Colonic mucosa (tissue), 4 donors: Measurements from ENCODE around the gene TNFSF11. TPM values are rescaled to one million over a fixed set of nuclear protein-coding genes. Genes with fewer than 3 reads are reported as not detected.

Experiments
- DNase-seq: peaks from one replicate; pipeline ENCODE4 v3.0.0-alpha.2; 2020
- H3K27ac ChIP-seq: fragments of 200-600 bp; one replicate; pipeline ENCODE4 v1.8.0; 2021
- H3K27me3 ChIP-seq: fragments of 200-600 bp; one replicate; pipeline ENCODE4 v1.8.0; 2021
- H3K36me3 ChIP-seq: fragments of 200-600 bp; one replicate; pipeline ENCODE4 v1.8.0; 2021
- H3K4me1 ChIP-seq: fragments of 200-600 bp; one replicate; pipeline ENCODE4 v1.8.0; 2021; ENCODE audit warnings: mild to moderate bottlenecking
- H3K4me3 ChIP-seq: fragments of 200-600 bp; one replicate; pipeline ENCODE4 v1.8.0; 2021
- H3K9ac ChIP-seq, 2 donors: one replicate each; pipeline ENCODE4 v1.7.0; 2013; ENCODE audit warnings: control low read depth in 2 of 2, low read depth in 2 of 2, low read length in 2 of 2
- H3K9me3 ChIP-seq: fragments of 200-600 bp; one replicate; pipeline ENCODE4 v1.8.0; 2021
- intact Hi-C: fragments of 100-400 bp; cut with DNase I; formaldehyde crosslinking; loops from one replicate; pipeline ENCODE4 v1.14.1; 2022
- total RNA-seq, 2 donors: library from RNA; stranded (reverse); fragmentation: NEBNext Ultra II Directional in 1 of 2; extraction: Animal tissue kit (Norgen Biotek cat#: 25700) in 1 of 2; gene quantifications; one replicate each; pipeline ENCODE4 v1.2.1, GENCODE V29; 2021
- TF ChIP-seq, protein P1 (sequence below): fragments of 200-600 bp; IDR thresholded peaks from one replicate; pipeline ENCODE4 v1.8.0; 2022; ENCODE audit warnings: antibody characterized with exemption, mild to moderate bottlenecking
- donor health status: healthy.
- donor health status: DM: no; HTN: no; CAD: no.
- donor health status: DM: no; HTN: no; CAD: no.

The TNFSF11 gene
- total RNA-seq, 2 donors from 2014 or later: 0.15 to 0.66 TPM

DNA sequence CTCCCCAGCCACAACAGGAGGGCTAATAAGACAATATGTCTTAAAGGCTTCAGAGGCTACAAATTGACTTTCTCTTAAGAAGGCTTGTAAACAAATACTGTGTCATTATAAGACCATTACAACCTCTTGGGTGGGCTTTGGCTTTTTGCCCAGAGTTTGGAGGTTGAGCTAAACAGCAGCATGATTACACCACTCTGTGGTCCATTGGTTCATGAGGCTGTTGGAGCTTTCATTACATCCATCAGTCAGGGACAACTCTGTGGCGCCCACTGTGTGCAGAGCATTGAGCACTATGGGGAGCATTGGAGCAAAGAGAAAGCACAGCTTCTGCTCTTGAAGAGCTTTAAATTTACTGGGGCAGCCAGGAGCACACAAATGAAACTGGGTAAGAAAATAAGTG, 75.9 kb downstream of the TNFSF11 start:
- no peak overlapping the region for H3K4me3 ChIP-seq
- H3K36me3 ChIP-seq: no peaks in the 10 kb centered on the region
- no peak overlapping the region for H3K27ac ChIP-seq
- no peaks in the 10 kb centered on the region for H3K27me3 ChIP-seq
- no peaks in the 10 kb centered on the region for H3K4me1 ChIP-seq
- TF ChIP-seq, protein P1, sequence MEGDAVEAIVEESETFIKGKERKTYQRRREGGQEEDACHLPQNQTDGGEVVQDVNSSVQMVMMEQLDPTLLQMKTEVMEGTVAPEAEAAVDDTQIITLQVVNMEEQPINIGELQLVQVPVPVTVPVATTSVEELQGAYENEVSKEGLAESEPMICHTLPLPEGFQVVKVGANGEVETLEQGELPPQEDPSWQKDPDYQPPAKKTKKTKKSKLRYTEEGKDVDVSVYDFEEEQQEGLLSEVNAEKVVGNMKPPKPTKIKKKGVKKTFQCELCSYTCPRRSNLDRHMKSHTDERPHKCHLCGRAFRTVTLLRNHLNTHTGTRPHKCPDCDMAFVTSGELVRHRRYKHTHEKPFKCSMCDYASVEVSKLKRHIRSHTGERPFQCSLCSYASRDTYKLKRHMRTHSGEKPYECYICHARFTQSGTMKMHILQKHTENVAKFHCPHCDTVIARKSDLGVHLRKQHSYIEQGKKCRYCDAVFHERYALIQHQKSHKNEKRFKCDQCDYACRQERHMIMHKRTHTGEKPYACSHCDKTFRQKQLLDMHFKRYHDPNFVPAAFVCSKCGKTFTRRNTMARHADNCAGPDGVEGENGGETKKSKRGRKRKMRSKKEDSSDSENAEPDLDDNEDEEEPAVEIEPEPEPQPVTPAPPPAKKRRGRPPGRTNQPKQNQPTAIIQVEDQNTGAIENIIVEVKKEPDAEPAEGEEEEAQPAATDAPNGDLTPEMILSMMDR: no peak
- DNase-seq: no peak
- intact Hi-C loops: no loop called here
- no peaks in the 10 kb centered on the region for H3K9me3 ChIP-seq
- no peak overlapping the region for H3K9ac ChIP-seq

DNA sequence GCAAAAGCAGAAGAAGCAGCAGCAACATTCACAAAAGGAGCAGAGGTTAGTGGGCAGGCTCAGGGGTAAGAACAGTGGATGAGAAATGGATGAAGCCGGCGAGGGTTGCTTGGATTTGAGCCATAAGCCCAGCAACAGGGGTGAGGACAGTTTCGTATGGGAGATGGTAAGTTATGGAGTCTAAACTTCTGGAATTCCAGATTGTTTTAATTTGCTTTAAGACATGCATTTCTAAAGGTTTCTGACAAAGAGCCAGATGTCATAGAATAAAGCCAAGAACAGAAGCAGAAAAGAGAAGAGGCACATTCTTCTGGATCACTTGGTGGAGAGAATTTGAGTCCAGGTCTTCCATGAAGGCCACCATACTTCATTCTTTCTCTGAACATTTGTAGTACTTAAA, 76.6 kb downstream of the TNFSF11 start:
- no peak overlapping the region for H3K4me3 ChIP-seq
- TF ChIP-seq, protein P1: no peak
- no peaks in the 10 kb centered on the region for H3K9me3 ChIP-seq
- no peak overlapping the region for H3K9ac ChIP-seq
- no peaks in the 10 kb centered on the region for H3K4me1 ChIP-seq
- no peak overlapping the region for H3K27ac ChIP-seq
- no peaks in the 10 kb centered on the region for H3K27me3 ChIP-seq
- H3K36me3 ChIP-seq: no peaks in the 10 kb centered on the region
- no peak for DNase-seq
- intact Hi-C loops: no loop called here

DNA sequence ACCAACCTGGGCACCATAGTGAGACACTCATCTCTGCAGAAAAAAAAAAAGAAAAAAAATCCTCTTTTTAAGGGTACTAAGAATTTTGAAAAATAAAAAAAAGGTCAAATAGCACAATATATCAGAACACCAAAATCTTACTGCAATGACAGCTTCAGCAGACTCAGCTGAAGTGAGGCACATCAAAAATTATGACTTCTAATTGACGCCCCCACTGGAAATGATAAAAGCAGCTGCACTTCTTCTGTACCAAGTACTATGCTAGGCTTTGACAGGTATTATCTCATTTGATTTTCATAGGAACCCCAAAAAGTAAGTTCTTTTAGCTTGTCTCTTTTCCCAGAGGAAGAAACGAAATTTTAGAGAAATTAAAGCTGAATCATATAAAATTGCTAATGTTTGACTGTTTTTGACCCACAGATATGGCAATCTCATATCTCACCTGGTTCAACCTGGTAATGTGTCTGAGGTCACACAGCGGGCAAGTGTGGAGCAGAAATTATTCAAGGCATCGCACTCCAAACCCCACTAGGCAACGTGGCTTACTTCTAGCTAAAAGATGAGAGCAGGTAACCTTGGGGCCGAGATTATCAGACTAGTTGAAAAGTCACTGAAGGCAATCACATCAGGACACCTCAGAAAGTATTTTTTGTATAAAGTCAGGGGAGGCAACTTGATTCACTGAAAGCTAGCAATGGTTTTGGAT, 78.1 kb downstream of the TNFSF11 start:
- H3K36me3 ChIP-seq: no peaks in the 10 kb centered on the region
- intact Hi-C loops: no loop called here
- H3K4me3 ChIP-seq: no peak overlapping the region
- H3K4me1 ChIP-seq: no peaks in the 10 kb centered on the region
- H3K9ac ChIP-seq: no peak overlapping the region
- no peak overlapping the region for H3K27ac ChIP-seq
- no peaks in the 10 kb centered on the region for H3K9me3 ChIP-seq
- TF ChIP-seq, protein P1: no peak
- H3K27me3 ChIP-seq: no peaks in the 10 kb centered on the region
- no peak for DNase-seq

DNA sequence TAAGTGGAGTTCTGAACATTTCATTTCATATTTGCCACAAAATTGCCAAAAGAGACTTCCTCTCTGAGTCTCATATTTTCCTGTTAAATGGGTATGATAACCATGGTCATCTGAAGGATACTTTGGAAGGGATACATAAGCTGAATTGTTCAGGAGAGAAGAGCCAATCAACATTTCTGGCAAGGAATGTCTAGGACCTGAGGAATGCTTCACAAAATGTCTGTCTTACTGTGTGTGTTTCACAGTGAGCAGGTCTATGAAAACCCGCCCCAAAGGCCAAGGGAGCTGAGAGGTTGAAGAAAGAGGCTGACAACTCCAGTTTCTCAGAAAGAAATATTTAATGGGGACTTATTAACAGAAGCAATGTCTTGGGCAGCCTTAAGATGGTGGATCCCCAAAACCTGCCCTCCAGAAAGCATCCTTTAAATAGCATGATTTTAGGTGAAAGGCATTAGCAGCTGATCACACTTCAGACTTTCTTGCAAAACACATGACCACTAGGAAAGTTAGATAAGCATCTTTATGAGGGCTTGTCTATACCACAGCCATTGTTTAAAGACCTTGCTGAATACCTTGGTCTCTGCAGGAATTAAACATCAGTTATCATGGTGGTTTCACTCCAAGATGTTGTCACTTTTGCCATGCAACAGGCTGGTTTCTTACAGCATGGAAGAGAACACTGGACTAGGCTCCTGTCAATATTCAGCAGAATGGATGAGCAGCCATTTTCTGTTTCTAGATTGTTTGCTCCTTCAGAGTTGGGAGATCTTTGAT, 78.9 kb downstream of the TNFSF11 start:
- Histone ChIP-seq H3K9me3 (no peaks in the 10 kb centered on the region), H3K9ac (no peak overlapping the region), H3K27ac (no peak overlapping the region), H3K36me3 (no peaks in the 10 kb centered on the region), H3K4me3 (no peak overlapping the region), H3K4me1 (no peaks in the 10 kb centered on the region), H3K27me3 (no peaks in the 10 kb centered on the region)
- DNase-seq: no peak
- intact Hi-C loops: no loop called here
- TF ChIP-seq, protein P1: no peak

DNA sequence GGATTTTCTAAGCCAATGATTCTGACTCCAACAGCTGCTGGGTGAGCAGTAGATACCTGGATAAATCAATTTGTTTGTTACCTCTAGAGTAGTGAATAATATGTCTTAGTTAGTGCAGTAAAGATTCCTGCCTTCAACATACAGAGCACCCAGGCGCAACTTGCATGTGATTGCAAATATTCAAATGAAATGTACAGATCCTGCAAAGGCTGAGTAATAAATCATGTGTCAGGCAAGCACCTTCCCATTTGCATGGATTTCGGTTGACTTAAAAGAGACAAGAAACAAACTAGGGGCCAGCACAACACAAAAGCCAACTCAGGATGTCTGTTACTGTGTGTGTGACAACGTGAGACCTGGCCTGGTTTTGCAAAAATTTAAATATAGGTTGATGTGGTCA, 79.7 kb downstream of the TNFSF11 start:
- Histone ChIP-seq H3K4me3 (no peak overlapping the region), H3K27me3 (no peaks in the 10 kb centered on the region), H3K27ac (no peak overlapping the region), H3K9ac (no peak overlapping the region), H3K9me3 (no peaks in the 10 kb centered on the region), H3K36me3 (no peaks in the 10 kb centered on the region), H3K4me1 (no peaks in the 10 kb centered on the region)
- intact Hi-C loops: no loop called here
- DNase-seq: no peak
- TF ChIP-seq, protein P1: no peak
